Measurements from ENCODE around the gene BMAL1. TPM values are rescaled to one million over a fixed set of nuclear protein-coding genes. Genes with fewer than 3 reads are reported as not detected.

BMAL1 gene
- total RNA-seq, 1 donor from 2014 or later, result 7.3 TPM

- Mint-ChIP-seq H3K4me3 (no peak overlapping the region), H3K4me1 (ENCODE audit: unreplicated experiment) (no peaks in the 10 kb centered on the region), H3K36me3 (no peaks in the 10 kb centered on the region), H3K27me3 (peaks cover 23% of the 10 kb centered on the region), H3K9me3 (no peaks in the 10 kb centered on the region), H3K27ac (no peak overlapping the region)
- no peak for TF ChIP-seq CTCF (conservative IDR thresholded peaks at IDR 0.05)
- no peak for DNase-seq (ENCODE audit: extremely low spot score, unreplicated experiment)
These were observed 14.2 kb downstream of the BMAL1 start for GRCh38 chr11:13291800-13292199.

GRCh38 chr11:13292970-13293369 lies 15.4 kb downstream of the BMAL1 start:
- H3K9me3 Mint-ChIP-seq, result no peaks in the 10 kb centered on the region
- H3K27ac Mint-ChIP-seq, result no peak overlapping the region
- no peaks in the 10 kb centered on the region for H3K36me3 Mint-ChIP-seq
- no peak overlapping the region for H3K4me3 Mint-ChIP-seq
- no peak for TF ChIP-seq CTCF (conservative IDR thresholded peaks at IDR 0.05)
- H3K27me3 Mint-ChIP-seq, result peaks cover 18% of the 10 kb centered on the region
- H3K4me1 Mint-ChIP-seq (ENCODE audit: unreplicated experiment), result no peaks in the 10 kb centered on the region
- no peak for DNase-seq (ENCODE audit: extremely low spot score, unreplicated experiment)

GRCh38 chr11:13294178-13294577 lies 16.6 kb downstream of the BMAL1 start:
- no peak overlapping the region for H3K27ac Mint-ChIP-seq
- no peaks in the 10 kb centered on the region for H3K4me1 Mint-ChIP-seq (ENCODE audit: unreplicated experiment)

GRCh38 chr11:13294771-13295579 lies 17.4 kb downstream of the BMAL1 start:
- peaks cover 14% of the 10 kb centered on the region for H3K27me3 Mint-ChIP-seq
- H3K27ac Mint-ChIP-seq, result no peak overlapping the region
- H3K9me3 Mint-ChIP-seq, result no peaks in the 10 kb centered on the region
- no peak for DNase-seq (ENCODE audit: extremely low spot score, unreplicated experiment)
- no peak for TF ChIP-seq CTCF (conservative IDR thresholded peaks at IDR 0.05)
- H3K36me3 Mint-ChIP-seq, result no peaks in the 10 kb centered on the region
- H3K4me3 Mint-ChIP-seq, result no peak overlapping the region
- H3K4me1 Mint-ChIP-seq (ENCODE audit: unreplicated experiment), result no peaks in the 10 kb centered on the region

More at GRCh38 chr11:13294178-13294577, 16.6 kb downstream of the BMAL1 start:
- Mint-ChIP-seq H3K27me3 (peaks cover 15% of the 10 kb centered on the region), H3K36me3 (no peaks in the 10 kb centered on the region), H3K4me3 (no peak overlapping the region), H3K9me3 (no peaks in the 10 kb centered on the region)
- no peak for DNase-seq (ENCODE audit: extremely low spot score, unreplicated experiment)
- no peak for TF ChIP-seq CTCF (conservative IDR thresholded peaks at IDR 0.05)

- no peak overlapping the region for H3K4me3 Mint-ChIP-seq
- no peak for TF ChIP-seq CTCF (conservative IDR thresholded peaks at IDR 0.05)
- H3K4me1 Mint-ChIP-seq (ENCODE audit: unreplicated experiment), result no peaks in the 10 kb centered on the region
- H3K27me3 Mint-ChIP-seq, result peaks cover 20% of the 10 kb centered on the region
- DNase-seq (ENCODE audit: extremely low spot score, unreplicated experiment), result no peak
- H3K9me3 Mint-ChIP-seq, result no peaks in the 10 kb centered on the region
- H3K36me3 Mint-ChIP-seq, result no peaks in the 10 kb centered on the region
- H3K27ac Mint-ChIP-seq, result no peak overlapping the region
These were observed 19.8 kb downstream of the BMAL1 start for GRCh38 chr11:13297308-13297916.

Measured in type B pancreatic cell (in vitro differentiated cells).